Neural cell (in vitro differentiated cells): ENCODE data around the gene CYP4A22. TPM values are rescaled to one million over a fixed set of nuclear protein-coding genes. Genes with fewer than 3 reads are reported as not detected.

Experiments
- H2AFZ ChIP-seq: fragments of 200-600, 300-800 bp; sonication (generic), shearing (Covaris generic); 2 replicates; pipeline ENCODE4 v1.6.0; 2014; ENCODE audit warnings: low read depth, mild to moderate bottlenecking, antibody characterized with exemption, low read length, moderate library complexity
- H3F3A ChIP-seq: fragments of 200-600 bp; shearing (Covaris generic); 2 replicates; pipeline ENCODE4 v1.6.1; 2016; ENCODE audit warnings: mild to moderate bottlenecking, moderate library complexity, mixed read lengths, antibody characterized with exemption, low read length; ENCODE audit not compliant: insufficient read depth, poor library complexity, severe bottlenecking
- H3K27ac ChIP-seq: fragments of 200-600, 300-800 bp; sonication (generic), shearing (Covaris generic); 2 replicates; pipeline ENCODE4 v1.5.1; 2014; ENCODE audit warnings: mild to moderate bottlenecking, low read length, moderate library complexity
- H3K27me3 ChIP-seq: fragments of 300-800, 200-600 bp; sonication (generic), shearing (Covaris generic); 2 replicates; pipeline ENCODE4 v1.6.0; 2014; ENCODE audit warnings: mild to moderate bottlenecking, low read depth, low read length, moderate library complexity; ENCODE audit not compliant: insufficient read depth
- H3K36me3 ChIP-seq: fragments of 300-800, 200-600 bp; sonication (generic), shearing (Covaris generic); 2 replicates; pipeline ENCODE4 v1.5.1; 2014; ENCODE audit warnings: mild to moderate bottlenecking, antibody characterized with exemption, low read length, moderate library complexity; ENCODE audit not compliant: insufficient read depth
- H3K4me2 ChIP-seq: fragments of 300-800, 200-600 bp; sonication (generic), shearing (Covaris generic); 2 replicates; pipeline ENCODE4 v1.6.0; 2014; ENCODE audit warnings: mild to moderate bottlenecking, low read length
- H3K4me3 ChIP-seq: fragments of 300-800, 200-600 bp; sonication (generic), shearing (Covaris generic); 2 replicates; pipeline ENCODE4 v1.5.1; 2014; ENCODE audit warnings: mild to moderate bottlenecking, low read length, moderate library complexity
- H3K79me2 ChIP-seq: fragments of 200-600 bp; shearing (Covaris generic); replicated peaks from 2 replicates; pipeline ENCODE4 v1.6.0; 2014; ENCODE audit warnings: mild to moderate bottlenecking, low read length, moderate library complexity; ENCODE audit not compliant: insufficient read depth
- H3K9ac ChIP-seq: fragments of 300-800, 200-600 bp; sonication (generic), shearing (Covaris generic); 2 replicates; pipeline ENCODE4 v1.6.1; 2016; ENCODE audit warnings: mild to moderate bottlenecking, low read length, mixed read lengths
- H3K9me2 ChIP-seq: fragments of 200-600 bp; shearing (Covaris generic); 2 replicates; pipeline ENCODE4 v1.6.1; 2016; ENCODE audit warnings: mild to moderate bottlenecking, low read length, mixed read lengths; ENCODE audit not compliant: insufficient read depth
- H3K9me3 ChIP-seq: fragments of 200-600, 300-800 bp; sonication (generic), shearing (Covaris generic); 2 replicates; pipeline ENCODE4 v1.6.1; 2016; ENCODE audit warnings: mild to moderate bottlenecking, mixed run types, low read length, moderate library complexity, mixed read lengths
- H4K20me1 ChIP-seq: fragments of 200-600 bp; shearing (Covaris generic); 2 replicates; pipeline ENCODE4 v1.6.1; 2016; ENCODE audit warnings: mild to moderate bottlenecking, mixed run types; ENCODE audit not compliant: insufficient read depth
- EP300 ChIP-seq: fragments of 450-650 bp; conservative IDR thresholded peaks from 2 replicates; pipeline ENCODE4 v1.6.1; 2014; ENCODE audit warnings: antibody characterized with exemption, mild to moderate bottlenecking, moderate library complexity; ENCODE audit not compliant: poor library complexity, severe bottlenecking
- EZH2 ChIP-seq: fragments of 200-600, 300-800 bp; shearing (Covaris generic), sonication (generic); IDR thresholded peaks from 2 replicates; pipeline ENCODE4 v1.6.1; 2014; ENCODE audit warnings: antibody characterized with exemption, low read length, borderline replicate concordance, mild to moderate bottlenecking; ENCODE audit not compliant: insufficient read depth, poor library complexity, severe bottlenecking
- MXI1 ChIP-seq: fragments of 450-650 bp; conservative IDR thresholded peaks from 2 replicates; pipeline ENCODE4 v1.6.1; 2014; ENCODE audit warnings: antibody characterized with exemption, mild to moderate bottlenecking; ENCODE audit not compliant: poor library complexity, severe bottlenecking
- POLR2AphosphoS5 ChIP-seq: IDR thresholded peaks from 2 replicates; pipeline ENCODE4 v1.6.1; 2012
- RAD21 ChIP-seq: fragments of 450-650 bp; conservative IDR thresholded peaks from 2 replicates; pipeline ENCODE4 v1.6.1; 2014; ENCODE audit warnings: antibody characterized with exemption, mild to moderate bottlenecking, moderate library complexity
- SMC3 ChIP-seq: fragments of 450-650 bp; conservative IDR thresholded peaks from 2 replicates; pipeline ENCODE4 v1.6.1; 2014; ENCODE audit warnings: antibody characterized with exemption, mild to moderate bottlenecking, moderate library complexity; ENCODE audit not compliant: poor library complexity
- TAF1 ChIP-seq: IDR thresholded peaks from 2 replicates; pipeline ENCODE4 v1.6.1; 2012; ENCODE audit warnings: low read depth
- polyA plus RNA-seq: library from polyadenylated mRNA; depleted of rRNA; stranded (reverse); fragments of >200 nt; gene quantifications from 2 replicates; pipeline ENCODE4 v1.2.3, GENCODE V29; 2014
- TF ChIP-seq, protein P1 (sequence below): IDR thresholded peaks from 2 replicates; pipeline ENCODE4 v1.6.1; 2012; ENCODE audit warnings: borderline replicate concordance
- TF ChIP-seq, protein P2 (sequence below): fragments of 450-650 bp; IDR thresholded peaks from 2 replicates; pipeline ENCODE4 v1.5.1; 2014; ENCODE audit warnings: antibody characterized with exemption, mild to moderate bottlenecking, moderate library complexity; ENCODE audit not compliant: poor library complexity, severe bottlenecking

Gene CYP4A22
- polyA plus RNA-seq, 1 donor from 2014 or later, result not detected

- Histone ChIP-seq H3K36me3 (no peaks in the 10 kb centered on the region), H3K27ac (no peak overlapping the region), H3K4me2 (no peak overlapping the region), H3K9me2 (no peaks in the 10 kb centered on the region), H2AFZ (no peak overlapping the region), H4K20me1 (no peaks in the 10 kb centered on the region), H3K27me3 (no peaks in the 10 kb centered on the region), H3K4me3 (no peak overlapping the region), H3K9ac (no peak overlapping the region), H3F3A (no peaks in the 10 kb centered on the region), H3K9me3 (no peaks in the 10 kb centered on the region), H3K79me2 (no peaks in the 10 kb centered on the region)
- no peak for TF ChIP-seq MXI1
- no peak for TF ChIP-seq POLR2AphosphoS5
- TF ChIP-seq, protein P1, sequence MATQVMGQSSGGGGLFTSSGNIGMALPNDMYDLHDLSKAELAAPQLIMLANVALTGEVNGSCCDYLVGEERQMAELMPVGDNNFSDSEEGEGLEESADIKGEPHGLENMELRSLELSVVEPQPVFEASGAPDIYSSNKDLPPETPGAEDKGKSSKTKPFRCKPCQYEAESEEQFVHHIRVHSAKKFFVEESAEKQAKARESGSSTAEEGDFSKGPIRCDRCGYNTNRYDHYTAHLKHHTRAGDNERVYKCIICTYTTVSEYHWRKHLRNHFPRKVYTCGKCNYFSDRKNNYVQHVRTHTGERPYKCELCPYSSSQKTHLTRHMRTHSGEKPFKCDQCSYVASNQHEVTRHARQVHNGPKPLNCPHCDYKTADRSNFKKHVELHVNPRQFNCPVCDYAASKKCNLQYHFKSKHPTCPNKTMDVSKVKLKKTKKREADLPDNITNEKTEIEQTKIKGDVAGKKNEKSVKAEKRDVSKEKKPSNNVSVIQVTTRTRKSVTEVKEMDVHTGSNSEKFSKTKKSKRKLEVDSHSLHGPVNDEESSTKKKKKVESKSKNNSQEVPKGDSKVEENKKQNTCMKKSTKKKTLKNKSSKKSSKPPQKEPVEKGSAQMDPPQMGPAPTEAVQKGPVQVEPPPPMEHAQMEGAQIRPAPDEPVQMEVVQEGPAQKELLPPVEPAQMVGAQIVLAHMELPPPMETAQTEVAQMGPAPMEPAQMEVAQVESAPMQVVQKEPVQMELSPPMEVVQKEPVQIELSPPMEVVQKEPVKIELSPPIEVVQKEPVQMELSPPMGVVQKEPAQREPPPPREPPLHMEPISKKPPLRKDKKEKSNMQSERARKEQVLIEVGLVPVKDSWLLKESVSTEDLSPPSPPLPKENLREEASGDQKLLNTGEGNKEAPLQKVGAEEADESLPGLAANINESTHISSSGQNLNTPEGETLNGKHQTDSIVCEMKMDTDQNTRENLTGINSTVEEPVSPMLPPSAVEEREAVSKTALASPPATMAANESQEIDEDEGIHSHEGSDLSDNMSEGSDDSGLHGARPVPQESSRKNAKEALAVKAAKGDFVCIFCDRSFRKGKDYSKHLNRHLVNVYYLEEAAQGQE, result no peak
- no peak for TF ChIP-seq RAD21
- TF ChIP-seq EZH2, result no peak
- no peak for TF ChIP-seq EP300
- TF ChIP-seq TAF1, result no peak
- TF ChIP-seq SMC3, result no peak
Observed at GRCh38 chr1:47190857-47191256, 53.6 kb downstream of the CYP4A22 start.

GRCh38 chr1:47191940-47192457 is 54.8 kb downstream of the CYP4A22 start:
- no peaks in the 10 kb centered on the region for H3K27me3 ChIP-seq
- no peaks in the 10 kb centered on the region for H3K79me2 ChIP-seq
- H4K20me1 ChIP-seq, result no peaks in the 10 kb centered on the region
- H3K4me3 ChIP-seq, result no peak overlapping the region
- TF ChIP-seq, protein P2, sequence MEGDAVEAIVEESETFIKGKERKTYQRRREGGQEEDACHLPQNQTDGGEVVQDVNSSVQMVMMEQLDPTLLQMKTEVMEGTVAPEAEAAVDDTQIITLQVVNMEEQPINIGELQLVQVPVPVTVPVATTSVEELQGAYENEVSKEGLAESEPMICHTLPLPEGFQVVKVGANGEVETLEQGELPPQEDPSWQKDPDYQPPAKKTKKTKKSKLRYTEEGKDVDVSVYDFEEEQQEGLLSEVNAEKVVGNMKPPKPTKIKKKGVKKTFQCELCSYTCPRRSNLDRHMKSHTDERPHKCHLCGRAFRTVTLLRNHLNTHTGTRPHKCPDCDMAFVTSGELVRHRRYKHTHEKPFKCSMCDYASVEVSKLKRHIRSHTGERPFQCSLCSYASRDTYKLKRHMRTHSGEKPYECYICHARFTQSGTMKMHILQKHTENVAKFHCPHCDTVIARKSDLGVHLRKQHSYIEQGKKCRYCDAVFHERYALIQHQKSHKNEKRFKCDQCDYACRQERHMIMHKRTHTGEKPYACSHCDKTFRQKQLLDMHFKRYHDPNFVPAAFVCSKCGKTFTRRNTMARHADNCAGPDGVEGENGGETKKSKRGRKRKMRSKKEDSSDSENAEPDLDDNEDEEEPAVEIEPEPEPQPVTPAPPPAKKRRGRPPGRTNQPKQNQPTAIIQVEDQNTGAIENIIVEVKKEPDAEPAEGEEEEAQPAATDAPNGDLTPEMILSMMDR, result no peak
- TF ChIP-seq SMC3 (no peak), POLR2AphosphoS5 (no peak), EP300 (no peak), MXI1 (no peak), RAD21 (no peak), EZH2 (no peak), TAF1 (no peak)
- TF ChIP-seq, protein P1, result no peak
- H3K9me2 ChIP-seq, result no peaks in the 10 kb centered on the region
- H3K36me3 ChIP-seq, result no peaks in the 10 kb centered on the region
- H3K9ac ChIP-seq, result no peak overlapping the region
- H3K9me3 ChIP-seq, result no peaks in the 10 kb centered on the region
- H2AFZ ChIP-seq, result no peak overlapping the region
- no peak overlapping the region for H3K4me2 ChIP-seq
- H3F3A ChIP-seq, result no peaks in the 10 kb centered on the region
- H3K27ac ChIP-seq, result no peak overlapping the region
